GM23248 (cell line): ENCODE measurements around the gene ARHGAP24.

ENCODE experiments used
- EZH2 ChIP-seq: fragments of 200-600 bp; sonication (generic); IDR thresholded peaks from 2 replicates; pipeline ENCODE4 v1.6.1; 2018; ENCODE audit warnings: antibody characterized with exemption, mild to moderate bottlenecking; ENCODE audit not compliant: insufficient read depth, poor library complexity, severe bottlenecking
- EZH2phosphoT487 ChIP-seq: fragments of 200-600 bp; sonication (generic); IDR thresholded peaks from 2 replicates; pipeline ENCODE4 v1.6.1; 2018; ENCODE audit warnings: antibody characterized with exemption, moderate library complexity, mild to moderate bottlenecking, low read depth; ENCODE audit not compliant: insufficient read depth

DNA sequence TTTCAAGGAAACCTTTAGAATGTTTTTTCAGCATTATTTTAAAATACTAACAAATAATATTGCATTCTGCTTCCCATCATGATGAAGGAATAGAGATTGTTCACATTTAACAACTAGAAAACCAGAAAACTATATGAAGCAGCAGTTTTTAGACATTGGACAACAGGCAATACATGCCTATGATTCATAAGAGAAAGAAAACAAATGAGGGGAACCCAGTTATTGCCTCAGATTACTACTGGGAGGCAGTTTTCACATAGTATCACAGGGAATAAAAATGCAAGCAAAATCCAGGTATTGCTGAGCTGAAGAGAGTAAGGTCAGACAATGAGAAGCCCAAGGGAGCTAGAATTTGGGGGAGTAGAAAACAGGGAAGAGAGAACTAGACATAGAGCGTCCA is 511.3 kb downstream of the ARHGAP24 start:
- TF ChIP-seq EZH2 (no peak), EZH2phosphoT487 (no peak)
